B cell (primary cell): ENCODE results near the gene CCDC6.

ENCODE experiments used
- CTCF ChIP-seq: fragments of 200-600 bp; IDR thresholded peaks from one replicate; pipeline ENCODE4 v1.8.0; 2022; ENCODE audit warnings: antibody characterized with exemption, mild to moderate bottlenecking
- EZH2 ChIP-seq: IDR thresholded peaks from 2 replicates; pipeline ENCODE4 v1.6.1; 2012; ENCODE audit warnings: borderline replicate concordance, low read depth, mild to moderate bottlenecking, moderate library complexity, low read length; ENCODE audit not compliant: insufficient read depth, poor library complexity, severe bottlenecking

- no peak for TF ChIP-seq CTCF
- TF ChIP-seq EZH2: no peak
These were observed 43.3 kb upstream of the CCDC6 start for GRCh38 chr10:59949608-59950007.
